ENCODE measurements around the gene COL4A2. TPM values are rescaled to one million over a fixed set of nuclear protein-coding genes. Genes with fewer than 3 reads are reported as not detected.

COL4A2 gene
- total RNA-seq, 1 experiment from 2014 or later, result 1.6 TPM

DNA sequence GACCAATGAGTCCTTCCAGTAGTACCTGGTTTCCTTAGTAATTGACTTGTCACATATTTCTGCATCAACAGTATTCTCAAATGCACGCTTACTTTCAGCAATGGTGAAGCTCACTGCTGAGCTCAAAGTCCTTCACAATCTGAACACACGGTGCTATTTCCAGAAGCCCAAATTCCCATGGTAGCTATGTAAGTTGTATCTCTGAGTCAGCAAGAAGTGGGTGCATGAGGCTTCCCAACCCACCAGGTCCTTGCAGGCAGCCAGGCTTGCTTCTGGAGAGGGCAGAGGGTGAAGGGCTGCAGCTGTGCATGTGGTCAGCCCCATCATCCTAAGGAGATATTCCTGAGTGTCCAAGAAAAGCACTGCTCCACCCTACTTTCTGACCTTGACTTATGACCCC is 25.7 kb downstream of the COL4A2 start:
- H3K4me2 ChIP-seq (ENCODE audit: low read length), result no peak overlapping the region
- no peak overlapping the region for H3K4me3 ChIP-seq (replicated peaks in 1 of 2; ENCODE audit: low read depth in 1 of 2, low read length in 2 of 2)
- H3K36me3 ChIP-seq (ENCODE audit: control insufficient read depth in 1 of 2, insufficient read depth in 2 of 2, low read length in 2 of 2), result no peaks in the 10 kb centered on the region
- no peaks in the 10 kb centered on the region for H3K9me3 ChIP-seq (ENCODE audit: control insufficient read depth in 1 of 2, insufficient read depth in 1 of 2, low read depth in 1 of 2, low read length in 2 of 2)
- BruUV-seq (replicated peaks), result no TSS peak
- H3K9ac ChIP-seq (ENCODE audit: low read length), result no peak overlapping the region
- no peaks in the 10 kb centered on the region for H3K9me2 ChIP-seq (ENCODE audit: insufficient read depth)
- DNase-seq (ENCODE audit: low read depth, low spot score) (no peak), ATAC-seq (no peak)
- no peaks in the 10 kb centered on the region for H3K79me2 ChIP-seq (ENCODE audit: insufficient read depth, low read length)
- POLR2A ChIA-PET, result no interaction called here
- H3K4me1 ChIP-seq (ENCODE audit: control insufficient read depth in 1 of 2, insufficient read depth in 2 of 2, low read length in 2 of 2), result no peaks in the 10 kb centered on the region
- no peaks in the 10 kb centered on the region for H3K27me3 ChIP-seq (ENCODE audit: insufficient read depth, low read length)
- H3K27ac ChIP-seq (ENCODE audit: low read depth, low read length), result no peak overlapping the region
- intact Hi-C loops (cut with micrococcal nuclease), result no loop called here
- TF ChIP-seq SRF (IDR thresholded peaks at IDR 0.05; ENCODE audit: low read depth) (no peak), CEBPB (IDR thresholded peaks at IDR 0.05; ENCODE audit: low read depth) (no peak), POLR2AphosphoS5 (IDR thresholded peaks at IDR 0.05; ENCODE audit: low read depth, low read length) (no peak), ZFX (IDR thresholded peaks at IDR 0.05) (no peak), TCF7L2 (IDR thresholded peaks at IDR 0.05; ENCODE audit: borderline replicate concordance, extremely low read depth, insufficient read depth, insufficient read length) (no peak), EZH2 (IDR thresholded peaks at IDR 0.05) (no peak), CBX3 (IDR thresholded peaks at IDR 0.05; ENCODE audit: low read depth) (no peak), EZH2phosphoT487 (IDR thresholded peaks at IDR 0.05; ENCODE audit: borderline replicate concordance) (no peak), JUND (IDR thresholded peaks at IDR 0.05) (no peak), SIN3A (IDR thresholded peaks at IDR 0.05; ENCODE audit: low read depth) (no peak), FOSL1 (IDR thresholded peaks at IDR 0.05; ENCODE audit: low read depth) (no peak), RAD21 (IDR thresholded peaks at IDR 0.05; ENCODE audit: low read depth) (no peak), EGR1 (IDR thresholded peaks at IDR 0.05; ENCODE audit: low read depth) (no peak), POLR2A (IDR thresholded peaks at IDR 0.05; ENCODE audit: borderline replicate concordance, extremely low read depth, insufficient read depth, insufficient read length) (no peak), YY1 (IDR thresholded peaks at IDR 0.05; ENCODE audit: extremely low read depth, insufficient replicate concordance, low read depth, low read length) (no peak), ELF1 (IDR thresholded peaks at IDR 0.05; ENCODE audit: borderline replicate concordance, low read depth) (no peak)
- TF ChIP-seq, protein P1, sequence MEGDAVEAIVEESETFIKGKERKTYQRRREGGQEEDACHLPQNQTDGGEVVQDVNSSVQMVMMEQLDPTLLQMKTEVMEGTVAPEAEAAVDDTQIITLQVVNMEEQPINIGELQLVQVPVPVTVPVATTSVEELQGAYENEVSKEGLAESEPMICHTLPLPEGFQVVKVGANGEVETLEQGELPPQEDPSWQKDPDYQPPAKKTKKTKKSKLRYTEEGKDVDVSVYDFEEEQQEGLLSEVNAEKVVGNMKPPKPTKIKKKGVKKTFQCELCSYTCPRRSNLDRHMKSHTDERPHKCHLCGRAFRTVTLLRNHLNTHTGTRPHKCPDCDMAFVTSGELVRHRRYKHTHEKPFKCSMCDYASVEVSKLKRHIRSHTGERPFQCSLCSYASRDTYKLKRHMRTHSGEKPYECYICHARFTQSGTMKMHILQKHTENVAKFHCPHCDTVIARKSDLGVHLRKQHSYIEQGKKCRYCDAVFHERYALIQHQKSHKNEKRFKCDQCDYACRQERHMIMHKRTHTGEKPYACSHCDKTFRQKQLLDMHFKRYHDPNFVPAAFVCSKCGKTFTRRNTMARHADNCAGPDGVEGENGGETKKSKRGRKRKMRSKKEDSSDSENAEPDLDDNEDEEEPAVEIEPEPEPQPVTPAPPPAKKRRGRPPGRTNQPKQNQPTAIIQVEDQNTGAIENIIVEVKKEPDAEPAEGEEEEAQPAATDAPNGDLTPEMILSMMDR (IDR thresholded peaks at IDR 0.05 in 2 of 3, conservative IDR thresholded peaks at IDR 0.05 in 1 of 3; ENCODE audit: borderline replicate concordance in 1 of 3, insufficient read depth in 1 of 3, low read depth in 2 of 3, low read length in 2 of 3), result no peak
- TF ChIP-seq, protein P2, sequence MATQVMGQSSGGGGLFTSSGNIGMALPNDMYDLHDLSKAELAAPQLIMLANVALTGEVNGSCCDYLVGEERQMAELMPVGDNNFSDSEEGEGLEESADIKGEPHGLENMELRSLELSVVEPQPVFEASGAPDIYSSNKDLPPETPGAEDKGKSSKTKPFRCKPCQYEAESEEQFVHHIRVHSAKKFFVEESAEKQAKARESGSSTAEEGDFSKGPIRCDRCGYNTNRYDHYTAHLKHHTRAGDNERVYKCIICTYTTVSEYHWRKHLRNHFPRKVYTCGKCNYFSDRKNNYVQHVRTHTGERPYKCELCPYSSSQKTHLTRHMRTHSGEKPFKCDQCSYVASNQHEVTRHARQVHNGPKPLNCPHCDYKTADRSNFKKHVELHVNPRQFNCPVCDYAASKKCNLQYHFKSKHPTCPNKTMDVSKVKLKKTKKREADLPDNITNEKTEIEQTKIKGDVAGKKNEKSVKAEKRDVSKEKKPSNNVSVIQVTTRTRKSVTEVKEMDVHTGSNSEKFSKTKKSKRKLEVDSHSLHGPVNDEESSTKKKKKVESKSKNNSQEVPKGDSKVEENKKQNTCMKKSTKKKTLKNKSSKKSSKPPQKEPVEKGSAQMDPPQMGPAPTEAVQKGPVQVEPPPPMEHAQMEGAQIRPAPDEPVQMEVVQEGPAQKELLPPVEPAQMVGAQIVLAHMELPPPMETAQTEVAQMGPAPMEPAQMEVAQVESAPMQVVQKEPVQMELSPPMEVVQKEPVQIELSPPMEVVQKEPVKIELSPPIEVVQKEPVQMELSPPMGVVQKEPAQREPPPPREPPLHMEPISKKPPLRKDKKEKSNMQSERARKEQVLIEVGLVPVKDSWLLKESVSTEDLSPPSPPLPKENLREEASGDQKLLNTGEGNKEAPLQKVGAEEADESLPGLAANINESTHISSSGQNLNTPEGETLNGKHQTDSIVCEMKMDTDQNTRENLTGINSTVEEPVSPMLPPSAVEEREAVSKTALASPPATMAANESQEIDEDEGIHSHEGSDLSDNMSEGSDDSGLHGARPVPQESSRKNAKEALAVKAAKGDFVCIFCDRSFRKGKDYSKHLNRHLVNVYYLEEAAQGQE (IDR thresholded peaks at IDR 0.05; ENCODE audit: low read depth), result no peak
- TF ChIP-seq, protein P3, sequence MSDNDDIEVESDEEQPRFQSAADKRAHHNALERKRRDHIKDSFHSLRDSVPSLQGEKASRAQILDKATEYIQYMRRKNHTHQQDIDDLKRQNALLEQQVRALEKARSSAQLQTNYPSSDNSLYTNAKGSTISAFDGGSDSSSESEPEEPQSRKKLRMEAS (IDR thresholded peaks at IDR 0.05), result no peak
- TF ChIP-seq, protein P4, sequence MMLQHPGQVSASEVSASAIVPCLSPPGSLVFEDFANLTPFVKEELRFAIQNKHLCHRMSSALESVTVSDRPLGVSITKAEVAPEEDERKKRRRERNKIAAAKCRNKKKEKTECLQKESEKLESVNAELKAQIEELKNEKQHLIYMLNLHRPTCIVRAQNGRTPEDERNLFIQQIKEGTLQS (IDR thresholded peaks at IDR 0.05), result no peak
- RAD21 ChIA-PET (ENCODE audit: low non-redundant PET in 1 of 2, low total read pairs in 2 of 2, uncharacterized antibody in 2 of 2, unreplicated experiment in 2 of 2), result no interaction called here
- no peaks in the 10 kb centered on the region for H4K20me1 ChIP-seq (ENCODE audit: insufficient read depth)
- CTCF ChIA-PET, result no interaction called here
- H2AFZ ChIP-seq (ENCODE audit: low read depth, low read length, poor library complexity, severe bottlenecking), result no peak overlapping the region
